Mononuclear cell (primary cell): ENCODE measurements around the gene CENPP. TPM values are rescaled to one million over a fixed set of nuclear protein-coding genes. Genes with fewer than 3 reads are reported as not detected.

ENCODE experiments used
- H3K27me3 ChIP-seq: 2 replicates; pipeline ENCODE4 v1.6.0; 2011; ENCODE audit warnings: low read length, control low read depth; ENCODE audit not compliant: insufficient read depth
- H3K4me1 ChIP-seq: 2 replicates; pipeline ENCODE4 v1.5.1; 2011; ENCODE audit warnings: mild to moderate bottlenecking, low read length, control low read depth; ENCODE audit not compliant: insufficient read depth
- H3K4me3 ChIP-seq: 2 replicates; pipeline ENCODE4 v1.5.1; 2011; ENCODE audit warnings: mild to moderate bottlenecking, low read length, moderate library complexity
- H3K9me3 ChIP-seq: 2 replicates; pipeline ENCODE4 v1.5.1; 2011; ENCODE audit warnings: low read depth, mild to moderate bottlenecking, control low read depth, low read length
- total RNA-seq: library from RNA; depleted of rRNA; stranded (reverse); fragments of >200 nt; gene quantifications from one replicate; pipeline ENCODE4 v1.2.3, GENCODE V29; 2012

The CENPP gene
- total RNA-seq, 1 donor: 12.5 TPM

GRCh38 chr9:92506184-92506857, 180.6 kb downstream of the CENPP start:
- Histone ChIP-seq H3K4me1 (no peaks in the 10 kb centered on the region), H3K9me3 (no peaks in the 10 kb centered on the region), H3K4me3 (no peak overlapping the region), H3K27me3 (no peaks in the 10 kb centered on the region)

GRCh38 chr9:92507005-92507404, 181.3 kb downstream of the CENPP start:
- no peaks in the 10 kb centered on the region for H3K4me1 ChIP-seq
- no peaks in the 10 kb centered on the region for H3K9me3 ChIP-seq
- no peak overlapping the region for H3K4me3 ChIP-seq
- no peaks in the 10 kb centered on the region for H3K27me3 ChIP-seq

GRCh38 chr9:92507496-92507895, 181.7 kb downstream of the CENPP start:
- Histone ChIP-seq H3K27me3 (no peaks in the 10 kb centered on the region), H3K9me3 (no peaks in the 10 kb centered on the region), H3K4me1 (no peaks in the 10 kb centered on the region), H3K4me3 (no peak overlapping the region)

- Histone ChIP-seq H3K9me3 (no peaks in the 10 kb centered on the region), H3K27me3 (no peaks in the 10 kb centered on the region), H3K4me3 (no peak overlapping the region), H3K4me1 (no peaks in the 10 kb centered on the region)
Measured at GRCh38 chr9:92508018-92508820, 182.5 kb downstream of the CENPP start.

GRCh38 chr9:92509050-92509449, 183.3 kb downstream of the CENPP start:
- Histone ChIP-seq H3K27me3 (no peaks in the 10 kb centered on the region), H3K4me3 (no peak overlapping the region), H3K9me3 (no peaks in the 10 kb centered on the region), H3K4me1 (no peaks in the 10 kb centered on the region)

- no peak overlapping the region for H3K4me3 ChIP-seq
- H3K4me1 ChIP-seq: no peaks in the 10 kb centered on the region
Measured at GRCh38 chr9:92510747-92511146, 185.0 kb downstream of the CENPP start.

GRCh38 chr9:92512622-92513021, 186.9 kb downstream of the CENPP start:
- H3K4me1 ChIP-seq: no peaks in the 10 kb centered on the region
- no peaks in the 10 kb centered on the region for H3K9me3 ChIP-seq
- no peak overlapping the region for H3K4me3 ChIP-seq
- H3K27me3 ChIP-seq: no peaks in the 10 kb centered on the region

More at GRCh38 chr9:92510747-92511146, 185.0 kb downstream of the CENPP start:
- Histone ChIP-seq H3K27me3 (no peaks in the 10 kb centered on the region), H3K9me3 (no peaks in the 10 kb centered on the region)

- H3K4me1 ChIP-seq: no peaks in the 10 kb centered on the region
- H3K4me3 ChIP-seq: no peak overlapping the region
- no peaks in the 10 kb centered on the region for H3K27me3 ChIP-seq
- H3K9me3 ChIP-seq: no peaks in the 10 kb centered on the region
Measured at GRCh38 chr9:92513349-92513748, 187.6 kb downstream of the CENPP start.

GRCh38 chr9:92514635-92515034, 188.9 kb downstream of the CENPP start:
- H3K27me3 ChIP-seq: no peaks in the 10 kb centered on the region
- no peaks in the 10 kb centered on the region for H3K4me1 ChIP-seq
- no peak overlapping the region for H3K4me3 ChIP-seq
- H3K9me3 ChIP-seq: no peaks in the 10 kb centered on the region

GRCh38 chr9:92516521-92516920, 190.8 kb downstream of the CENPP start:
- Histone ChIP-seq H3K4me1 (no peaks in the 10 kb centered on the region), H3K9me3 (no peaks in the 10 kb centered on the region), H3K27me3 (no peaks in the 10 kb centered on the region), H3K4me3 (no peak overlapping the region)

- no peaks in the 10 kb centered on the region for H3K27me3 ChIP-seq
- H3K9me3 ChIP-seq: no peaks in the 10 kb centered on the region
- no peaks in the 10 kb centered on the region for H3K4me1 ChIP-seq
- H3K4me3 ChIP-seq: no peak overlapping the region
Measured at GRCh38 chr9:92517046-92517445, 191.3 kb downstream of the CENPP start.

- H3K4me3 ChIP-seq: no peak overlapping the region
- no peaks in the 10 kb centered on the region for H3K27me3 ChIP-seq
- H3K9me3 ChIP-seq: no peaks in the 10 kb centered on the region
- no peaks in the 10 kb centered on the region for H3K4me1 ChIP-seq
Measured at GRCh38 chr9:92518199-92518598, 192.4 kb downstream of the CENPP start.

GRCh38 chr9:92520837-92521236, 195.1 kb downstream of the CENPP start:
- H3K27me3 ChIP-seq: no peaks in the 10 kb centered on the region
- H3K4me3 ChIP-seq: no peak overlapping the region

GRCh38 chr9:92522983-92523970, 197.5 kb downstream of the CENPP start:
- H3K27me3 ChIP-seq: no peaks in the 10 kb centered on the region
- H3K4me3 ChIP-seq: no peak overlapping the region
- no peaks in the 10 kb centered on the region for H3K4me1 ChIP-seq
- H3K9me3 ChIP-seq: no peaks in the 10 kb centered on the region

More at GRCh38 chr9:92520837-92521236, 195.1 kb downstream of the CENPP start:
- H3K9me3 ChIP-seq: no peaks in the 10 kb centered on the region
- H3K4me1 ChIP-seq: no peaks in the 10 kb centered on the region

- Histone ChIP-seq H3K27me3 (no peaks in the 10 kb centered on the region), H3K4me1 (no peaks in the 10 kb centered on the region), H3K4me3 (no peak overlapping the region), H3K9me3 (no peaks in the 10 kb centered on the region)
Measured at GRCh38 chr9:92524881-92525280, 199.1 kb downstream of the CENPP start.
